ENCODE results near the gene SULT1A1. TPM values are rescaled to one million over a fixed set of nuclear protein-coding genes. Genes with fewer than 3 reads are reported as not detected.
"Not testable (repeated sequence)": the region's sequence is repeated elsewhere in the genome, so short reads cannot be mapped to it uniquely, and the experiment has no call there.

The SULT1A1 gene
- total RNA-seq, 1 donor from 2014 or later = 4.4 TPM

GRCh38 chr16:28608496-28608808 is 1.4 kb downstream of the SULT1A1 start:
- not testable (repeated sequence) for DNase-seq

- not testable (repeated sequence) for DNase-seq
Observed at GRCh38 chr16:28607681-28608495, 2.0 kb downstream of the SULT1A1 start.

- DNase-seq = no peak
Observed at GRCh38 chr16:28607116-28607623, 2.7 kb downstream of the SULT1A1 start.

GRCh38 chr16:28606291-28607115 is 3.3 kb downstream of the SULT1A1 start:
- no peak for DNase-seq

GRCh38 chr16:28604186-28604565 is 5.7 kb downstream of the SULT1A1 start:
- DNase-seq = no peak

- no peak for DNase-seq
Observed at GRCh38 chr16:28603381-28604185, 6.3 kb downstream of the SULT1A1 start.

GRCh38 chr16:28602529-28602928 is 7.3 kb downstream of the SULT1A1 start:
- no peak for DNase-seq

GRCh38 chr16:28602062-28602461 is 7.8 kb downstream of the SULT1A1 start:
- not testable (repeated sequence) for DNase-seq

- not testable (repeated sequence) for DNase-seq
Observed at GRCh38 chr16:28601589-28601988, 8.3 kb downstream of the SULT1A1 start.

GRCh38 chr16:28600965-28601364 is 8.9 kb downstream of the SULT1A1 start:
- not testable (repeated sequence) for DNase-seq

- not testable (repeated sequence) for DNase-seq
Observed at GRCh38 chr16:28599377-28600285, 10.2 kb downstream of the SULT1A1 start.

GRCh38 chr16:28597692-28598261 is 12.1 kb downstream of the SULT1A1 start:
- DNase-seq = no peak

- DNase-seq = no peak
Observed at GRCh38 chr16:28596840-28597691, 12.8 kb downstream of the SULT1A1 start, which contains the start of gene SULT1A2. SULT1A2 (minus strand) TSS chr16:28597050; CDS start chr16:28595930, 1,120 bp downstream.

GRCh38 chr16:28596115-28596630 is 13.7 kb downstream of the SULT1A1 start:
- DNase-seq = no peak

GRCh38 chr16:28595451-28595850 is 14.4 kb downstream of the SULT1A1 start:
- DNase-seq = not testable (repeated sequence)

GRCh38 chr16:28592979-28593553 is 16.8 kb downstream of the SULT1A1 start:
- no peak for DNase-seq

GRCh38 chr16:28592511-28592910 is 17.3 kb downstream of the SULT1A1 start:
- no peak for DNase-seq

- DNase-seq = no peak
Observed at GRCh38 chr16:28591355-28591754, 18.5 kb downstream of the SULT1A1 start.
